Posterior cingulate gyrus (tissue), 11 donors: ENCODE results near the gene RAB1B.
A peak's percentile ranks its signal among the peaks of the same experiment; 100 is the strongest.
"Not testable (repeated sequence)": the region's sequence is repeated elsewhere in the genome, so short reads cannot be mapped to it uniquely, and the experiment has no call there.

Experiments
- DNase-seq, 10 donors: peaks; one replicate each; pipeline versions ENCODE4 v3.0.0 to v3.0.0-alpha.2; 2020 to 2021; ENCODE audit warnings: mixed read lengths in 3 of 10
- intact Hi-C: fragments of 100-400 bp; cut with DNase I; formaldehyde crosslinking; loops from one replicate; pipeline ENCODE4 v1.15.1; 2023

The RAB1B gene

DNA sequence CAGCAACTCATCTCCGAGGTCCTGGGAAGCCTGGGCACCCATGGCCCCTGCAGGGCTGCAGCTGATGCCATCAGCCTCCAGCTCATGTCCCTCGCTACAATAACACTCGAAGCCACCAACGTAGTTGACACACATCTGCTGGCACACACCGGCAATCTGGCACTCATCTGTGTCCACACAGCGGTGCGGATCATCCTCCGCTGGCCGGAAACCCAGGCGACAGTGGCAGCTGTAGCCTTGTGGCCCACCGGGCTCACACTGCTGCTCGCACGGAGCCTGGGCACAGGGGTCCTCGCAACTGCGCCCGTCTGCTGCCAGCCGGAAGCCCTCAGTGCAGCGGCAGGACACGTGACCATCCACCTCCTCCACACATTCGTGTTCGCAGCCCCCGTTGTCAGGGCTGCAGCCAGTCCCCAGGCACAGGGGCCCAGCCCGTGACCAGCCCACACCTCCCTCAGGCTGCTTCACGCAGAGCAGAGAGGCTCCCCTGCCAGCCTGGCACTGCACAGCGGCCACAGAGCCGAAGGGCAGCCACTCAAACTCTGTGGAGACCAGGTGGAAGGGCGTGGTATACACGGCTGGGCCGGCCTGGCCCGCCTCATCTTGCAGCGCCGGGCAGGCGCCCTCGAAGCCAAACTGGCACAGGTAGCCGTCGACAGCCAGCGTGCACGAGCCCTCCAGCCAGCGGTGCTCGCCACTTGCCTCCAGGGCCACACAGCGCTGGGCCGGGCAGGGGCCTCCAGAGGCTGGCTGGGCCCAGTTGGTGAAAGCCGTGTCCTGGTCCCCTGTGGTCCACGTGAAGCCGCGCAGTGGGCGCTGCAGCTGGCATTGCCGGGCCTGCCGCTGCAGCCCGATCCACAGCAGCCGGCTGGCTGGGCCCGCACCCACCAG, 47.7 kb downstream of the RAB1B start:
- DNase-seq = peak in 2 of 10 donors; percentile 52 to 84
- intact Hi-C loops = no loop called here

GRCh38 chr11:66316849-66317251, 48.4 kb downstream of the RAB1B start, which contains the start of gene CD248:
TSS of gene CD248 (minus strand) at chr11:66317044. CDS start at chr11:66317027, 17 bp downstream.
- intact Hi-C loops = no loop called here
- DNase-seq = peak in 2 of 10 donors; percentile 27 to 80

- DNase-seq = peak in 1 of 10 donors; percentile 85
- intact Hi-C loops = no loop called here
Observed at GRCh38 chr11:66317322-66317722, 48.9 kb downstream of the RAB1B start.

- peak in 3 of 10 donors; percentile 41 to 92 (median 45) for DNase-seq
- intact Hi-C loops = no loop called here
Observed at GRCh38 chr11:66317723-66318599, 49.5 kb downstream of the RAB1B start.

- DNase-seq = no peak
- intact Hi-C loops = no loop called here
Observed at GRCh38 chr11:66318600-66318970, 50.1 kb downstream of the RAB1B start.

GRCh38 chr11:66320289-66320688, 51.9 kb downstream of the RAB1B start:
- DNase-seq, intact Hi-C loops: not testable (repeated sequence)

DNA sequence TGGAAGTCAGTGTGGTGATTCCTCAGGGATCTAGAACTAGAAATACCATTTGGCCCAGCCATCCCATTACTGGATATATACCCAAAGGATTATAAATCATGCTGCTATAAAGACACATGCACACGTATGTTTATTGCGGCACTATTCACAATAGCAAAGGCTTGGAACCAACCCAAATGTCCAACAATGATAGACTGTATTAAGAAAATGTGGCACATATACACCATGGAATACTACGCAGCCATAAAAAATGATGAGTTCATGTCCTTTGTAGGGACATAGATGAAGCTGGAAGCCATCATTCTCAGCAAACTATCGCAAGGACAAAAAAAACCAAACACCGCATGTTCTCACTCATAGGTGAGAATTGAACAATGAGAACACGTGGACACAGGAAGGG, 52.3 kb downstream of the RAB1B start:
- DNase-seq, intact Hi-C loops: not testable (repeated sequence)

DNA sequence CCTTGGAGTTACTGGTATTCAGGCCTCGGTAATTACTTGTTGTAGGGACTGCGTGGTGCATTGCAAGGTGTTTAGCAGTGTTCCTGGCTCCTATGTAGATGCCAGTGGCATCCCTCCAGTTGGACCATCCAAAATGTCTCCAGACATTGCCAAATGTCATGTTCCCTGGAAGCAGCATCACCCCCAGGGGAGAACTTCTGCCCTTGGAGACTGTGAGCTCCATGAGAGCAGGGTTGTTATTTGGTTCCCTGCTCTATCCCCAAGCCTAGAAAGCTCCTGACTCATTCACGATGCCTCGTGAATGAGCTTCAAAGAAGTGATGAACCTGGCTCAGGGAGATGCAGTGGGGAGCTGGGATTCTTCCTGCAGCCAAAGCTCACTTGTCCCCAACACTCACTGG, 53.2 kb downstream of the RAB1B start:
- intact Hi-C loops = no loop called here
- DNase-seq = no peak

GRCh38 chr11:66322732-66323427, 54.4 kb downstream of the RAB1B start:
- DNase-seq = peak in 1 of 10 donors; percentile 52
- intact Hi-C loops = no loop called here

DNA sequence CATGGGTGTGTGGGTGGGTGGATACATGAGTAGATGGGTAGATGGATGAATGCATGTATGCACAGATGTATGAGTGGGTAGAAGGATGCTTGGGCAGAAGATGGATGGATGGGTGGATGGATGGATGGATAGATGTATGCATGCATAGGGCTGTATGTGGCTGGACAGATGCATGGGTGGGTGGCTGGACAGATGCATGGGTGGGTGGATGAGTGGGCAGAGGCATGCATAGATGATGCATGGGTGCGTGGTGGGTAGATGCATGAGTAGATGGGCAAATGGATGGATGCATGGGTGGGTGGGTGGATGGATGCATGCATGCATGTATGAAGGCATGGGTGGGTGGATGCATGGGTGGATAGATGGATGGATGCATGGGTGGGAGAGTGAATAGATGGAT, 55.2 kb downstream of the RAB1B start:
- DNase-seq = no peak
- intact Hi-C loops = no loop called here

GRCh38 chr11:66324664-66325063, 56.2 kb downstream of the RAB1B start:
- DNase-seq = peak in 1 of 10 donors; percentile 23
- intact Hi-C loops = loop anchor here (5.0 kb wide), 1 partner anchor 32 kb away; the partner anchor contains the start of gene TMEM151A

DNA sequence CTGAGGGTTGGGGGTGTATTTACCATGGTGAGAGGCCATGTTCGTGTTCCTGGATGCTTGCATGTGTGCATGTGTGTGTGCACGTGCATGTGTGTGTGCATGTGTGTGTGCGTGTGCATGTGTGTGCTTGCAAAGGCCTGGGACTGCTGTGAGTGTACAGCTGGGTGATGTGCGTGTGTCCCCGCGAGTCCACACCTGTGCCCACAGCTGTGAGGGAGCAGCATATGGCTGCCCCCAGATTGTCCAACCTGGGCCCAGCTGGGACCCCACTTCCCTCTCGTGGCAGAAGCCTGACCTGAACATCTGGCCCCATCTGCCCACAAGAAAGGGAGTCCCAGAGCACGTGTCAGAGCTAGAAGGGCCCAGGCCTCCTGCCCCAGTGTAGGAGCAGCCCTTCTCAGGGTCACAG, 56.8 kb downstream of the RAB1B start:
- intact Hi-C loops = loop anchor here (5.0 kb wide), 1 partner anchor 33 kb away; the partner anchor contains the start of gene TMEM151A
- DNase-seq = peak in 1 of 10 donors; percentile 41

DNA sequence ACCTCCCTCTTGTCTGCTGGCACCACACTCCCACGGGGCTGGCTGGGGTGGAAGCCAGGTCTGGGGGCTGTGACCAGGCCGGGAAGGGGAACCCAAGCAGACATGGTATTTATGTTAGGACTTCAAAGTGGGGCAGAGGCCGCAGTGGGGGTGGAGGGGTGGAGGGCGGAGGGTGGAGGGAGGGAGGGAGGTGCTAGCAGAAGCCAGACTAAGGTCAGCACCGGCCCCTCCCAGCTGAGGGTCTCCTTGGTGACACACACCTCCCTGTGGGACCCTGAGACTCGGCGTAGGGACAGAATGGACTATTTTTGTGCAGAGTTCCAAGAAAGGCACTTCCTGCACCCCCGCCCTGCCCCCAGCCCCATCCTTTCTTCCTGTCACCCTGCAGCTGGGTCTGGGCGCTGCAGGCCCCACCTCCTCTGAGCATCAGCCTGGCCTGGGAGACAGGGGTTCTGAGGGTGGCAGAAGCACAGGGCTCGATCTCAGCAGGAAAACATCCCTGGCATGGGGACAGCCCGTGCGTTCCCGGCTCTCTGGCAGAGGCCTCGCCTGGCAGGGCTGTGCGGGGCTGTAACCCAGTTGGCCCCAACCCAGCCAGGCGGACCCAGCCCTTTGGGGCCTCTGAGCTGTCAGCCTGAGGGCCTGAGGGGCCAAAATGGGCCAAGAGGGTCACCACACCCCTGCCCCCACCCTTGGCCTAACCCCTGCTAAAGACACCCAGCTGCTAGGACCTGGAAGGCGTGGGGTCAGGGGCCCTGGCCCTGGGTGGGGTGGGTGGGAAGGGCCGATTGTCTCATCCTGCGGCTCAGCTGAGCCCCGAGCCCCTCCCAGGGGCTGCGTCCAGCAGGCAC, 58.0 kb downstream of the RAB1B start:
- DNase-seq = peak in 2 of 10 donors; percentile 57 to 79
- intact Hi-C loops = loop anchor here (5.0 kb wide), 1 partner anchor 34 kb away; the partner anchor contains the start of gene TMEM151A
